ENCODE measurements around the gene PCSK6. TPM values are rescaled to one million over a fixed set of nuclear protein-coding genes. Genes with fewer than 3 reads are reported as not detected.

The PCSK6 gene
- total RNA-seq, 2 experiments from 2014 or later = 0.57 TPM; not detected in 1

DNA sequence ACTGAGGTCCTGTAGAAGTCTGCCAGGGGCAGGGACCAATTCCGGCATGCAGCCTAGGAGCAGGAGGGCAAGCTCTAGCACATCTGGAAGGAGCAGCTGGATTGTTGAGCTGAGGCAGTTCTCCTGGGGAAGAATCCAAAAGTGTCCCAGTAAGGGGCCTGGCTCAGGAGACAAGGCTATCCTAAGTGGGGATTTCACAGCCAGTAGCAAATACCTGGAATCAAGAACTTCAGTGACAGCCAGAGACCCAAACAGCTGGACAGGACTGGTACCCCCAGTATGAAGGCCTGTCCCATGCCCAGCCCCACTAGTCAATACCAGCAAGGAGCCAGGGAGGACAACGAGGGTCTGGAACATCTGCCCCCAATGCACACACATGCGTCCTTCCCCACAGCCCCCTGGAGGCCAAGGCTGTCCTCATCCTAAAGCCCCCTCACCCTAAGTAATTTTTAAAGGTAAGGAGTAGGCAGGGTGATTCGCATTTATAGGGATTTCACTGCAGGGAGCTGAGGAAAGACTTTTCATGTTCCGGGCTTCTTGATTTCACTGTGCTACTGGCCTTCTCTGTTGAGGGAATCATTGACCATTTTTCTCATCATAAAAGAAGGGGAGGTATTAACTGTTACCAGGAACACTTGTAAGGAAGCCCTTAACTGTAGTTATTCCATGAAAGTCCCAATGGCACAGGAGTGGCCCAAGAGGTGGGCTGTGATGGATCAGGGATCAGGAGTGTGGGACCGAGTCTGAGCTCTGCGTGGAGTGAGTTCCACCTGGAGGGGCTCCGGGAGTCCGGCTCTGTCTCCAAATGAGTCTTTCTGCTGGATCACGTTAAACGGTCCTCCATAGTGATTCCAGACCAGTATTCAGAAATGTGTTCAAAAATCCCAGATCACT lies 235.1 kb downstream of the PCSK6 start:
- Histone ChIP-seq H3K9me3 (ENCODE audit: low read length) (no peaks in the 10 kb centered on the region), H3K4me2 (ENCODE audit: low read length) (no peak overlapping the region), H3K9me2 (ENCODE audit: insufficient read depth, low read length) (no peaks in the 10 kb centered on the region), H4K20me1 (ENCODE audit: insufficient read depth, low read length) (peaks cover 9% of the 10 kb centered on the region), H3K79me2 (ENCODE audit: insufficient read depth, low read depth, low read length) (no peaks in the 10 kb centered on the region), H3K4me1 (ENCODE audit: insufficient read depth, low read length, poor library complexity, severe bottlenecking) (peaks cover 6% of the 10 kb centered on the region), H2AFZ (ENCODE audit: low read length) (no peak overlapping the region), H3K27ac (ENCODE audit: low read depth, low read length, poor library complexity, severe bottlenecking) (no peak overlapping the region), H3K36me3 (ENCODE audit: insufficient read depth, low read length) (no peaks in the 10 kb centered on the region), H3K4me3 (ENCODE audit: low read depth, low read length, poor library complexity, severe bottlenecking) (no peak overlapping the region)
- ChIA-PET CTCF (ENCODE audit: unreplicated experiment) (no interaction called here), POLR2A (interaction anchor here (0.6 kb wide), 1 partner anchor 110 kb away, joined by 4 read pairs; no protein-coding TSS in a partner anchor)
- TF ChIP-seq, protein P1, sequence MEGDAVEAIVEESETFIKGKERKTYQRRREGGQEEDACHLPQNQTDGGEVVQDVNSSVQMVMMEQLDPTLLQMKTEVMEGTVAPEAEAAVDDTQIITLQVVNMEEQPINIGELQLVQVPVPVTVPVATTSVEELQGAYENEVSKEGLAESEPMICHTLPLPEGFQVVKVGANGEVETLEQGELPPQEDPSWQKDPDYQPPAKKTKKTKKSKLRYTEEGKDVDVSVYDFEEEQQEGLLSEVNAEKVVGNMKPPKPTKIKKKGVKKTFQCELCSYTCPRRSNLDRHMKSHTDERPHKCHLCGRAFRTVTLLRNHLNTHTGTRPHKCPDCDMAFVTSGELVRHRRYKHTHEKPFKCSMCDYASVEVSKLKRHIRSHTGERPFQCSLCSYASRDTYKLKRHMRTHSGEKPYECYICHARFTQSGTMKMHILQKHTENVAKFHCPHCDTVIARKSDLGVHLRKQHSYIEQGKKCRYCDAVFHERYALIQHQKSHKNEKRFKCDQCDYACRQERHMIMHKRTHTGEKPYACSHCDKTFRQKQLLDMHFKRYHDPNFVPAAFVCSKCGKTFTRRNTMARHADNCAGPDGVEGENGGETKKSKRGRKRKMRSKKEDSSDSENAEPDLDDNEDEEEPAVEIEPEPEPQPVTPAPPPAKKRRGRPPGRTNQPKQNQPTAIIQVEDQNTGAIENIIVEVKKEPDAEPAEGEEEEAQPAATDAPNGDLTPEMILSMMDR (conservative IDR thresholded peaks at IDR 0.05; ENCODE audit: low read length) = no peak
- no peak for TF ChIP-seq EZH2phosphoT487 (IDR thresholded peaks at IDR 0.05; ENCODE audit: borderline replicate concordance, low read depth, low read length)
- no TSS peak for BruUV-seq (replicated peaks)
- intact Hi-C loops (cut with micrococcal nuclease; ENCODE audit: unreplicated experiment) = no loop called here
- no peak for DNase-seq (ENCODE audit: low spot score)

Other genes starting within 250 kb of the PCSK6 start
- gene CHSY1, start 237.7 kb downstream of the PCSK6 start, total RNA-seq (2014; rRNA removed; shearing (Covaris generic)) = 3.2 and 5.0 TPM in 2 replicates
- gene CHSY1, start 237.7 kb downstream of the PCSK6 start, total RNA-seq (2022) = 11.4 and 14.3 TPM in 2 replicates
- 29.1 and 31.1 TPM in 2 replicates for gene SELENOS, start 212.2 kb downstream of the PCSK6 start, total RNA-seq (2014; rRNA removed; shearing (Covaris generic))
- 36.1 and 36.5 TPM in 2 replicates for gene SELENOS, start 212.2 kb downstream of the PCSK6 start, total RNA-seq (2022)
- 54.3 and 70.9 TPM in 2 replicates for gene SNRPA1, start 194.5 kb downstream of the PCSK6 start, total RNA-seq (2014; rRNA removed; shearing (Covaris generic))
- 176 and 180 TPM in 2 replicates for gene SNRPA1, start 194.5 kb downstream of the PCSK6 start, total RNA-seq (2022)
- gene TM2D3, start 162.7 kb upstream of the PCSK6 start, total RNA-seq (2014; rRNA removed; shearing (Covaris generic)) = 28.2 and 39.0 TPM in 2 replicates
- 33.6 and 40.5 TPM in 2 replicates for gene TM2D3, start 162.7 kb upstream of the PCSK6 start, total RNA-seq (2022)
- gene TARS3, start 234.8 kb upstream of the PCSK6 start, total RNA-seq (2014; rRNA removed; shearing (Covaris generic)) = 7.1 and 9.2 TPM in 2 replicates
- 11.0 and 11.4 TPM in 2 replicates for gene TARS3, start 234.8 kb upstream of the PCSK6 start, total RNA-seq (2022)